H1 (cell line): Measurements from ENCODE around the gene PCGF3. TPM values are rescaled to one million over a fixed set of nuclear protein-coding genes. Genes with fewer than 3 reads are reported as not detected.

ENCODE experiments used
- CTCF ChIA-PET: fragments of 300-600 bp; sonication (Branson Sonifier 250); formaldehyde crosslinking; loops from one replicate; lab custom pipeline; 2021; ENCODE audit not compliant: partially characterized antibody; lab: Charles Lee
- POLR2A ChIA-PET: fragments of 300-600 bp; sonication (Branson Sonifier 250); formaldehyde crosslinking; loops from one replicate; lab custom pipeline; 2021; ENCODE audit warnings: inconsistent platforms; ENCODE audit not compliant: partially characterized antibody; lab: Charles Lee
- DNase-seq, 2 experiments: peaks; one replicate each; pipeline versions ENCODE4 v3.0.0 to v3.0.0-alpha.2; 2010 to 2022; ENCODE audit warnings: low spot score in 2 of 2, low read depth in 1 of 2, mixed read lengths in 1 of 2
- FAIRE-seq: peaks from 2 replicates; lab custom pipeline; 2011; peaks lifted over from hg19 to GRCh38; lab: Jason Lieb, UNC
- H2AFZ ChIP-seq: 2 replicates; pipeline ENCODE4 v1.8.1; 2012; ENCODE audit warnings: low read length, inconsistent platforms
- H2AK5ac ChIP-seq: 2 replicates; pipeline ENCODE4 v1.6.1; 2013; ENCODE audit warnings: low read depth, low read length
- H2BK120ac ChIP-seq: replicated peaks from 2 replicates; pipeline ENCODE3; 2013; ENCODE audit warnings: low read depth, low read length, inconsistent platforms
- H2BK12ac ChIP-seq: 2 replicates; pipeline ENCODE4 v1.6.1; 2013; ENCODE audit warnings: low read depth, low read length
- H2BK15ac ChIP-seq: 2 replicates; pipeline ENCODE4 v1.6.1; 2013; ENCODE audit warnings: low read length
- H2BK20ac ChIP-seq: 2 replicates; pipeline ENCODE4 v1.6.1; 2013; ENCODE audit warnings: low read length
- H2BK5ac ChIP-seq: 2 replicates; pipeline ENCODE4 v1.6.1; 2013; ENCODE audit warnings: low read depth, low read length
- H3K14ac ChIP-seq: 2 replicates; pipeline ENCODE4 v1.6.1; 2013; ENCODE audit warnings: inconsistent platforms; ENCODE audit not compliant: insufficient read length
- H3K18ac ChIP-seq: 2 replicates; pipeline ENCODE4 v1.6.1; 2013; ENCODE audit warnings: low read length; ENCODE audit errors: extremely low read depth
- H3K23ac ChIP-seq: 2 replicates; pipeline ENCODE4 v1.6.1; 2013; ENCODE audit warnings: inconsistent platforms; ENCODE audit not compliant: insufficient read length
- H3K23me2 ChIP-seq: 2 replicates; pipeline ENCODE4 v1.6.1; 2013; ENCODE audit warnings: low read depth, low read length
- H3K27ac ChIP-seq: 2 replicates; pipeline ENCODE4 v1.6.1; 2011; ENCODE audit warnings: low read depth, low read length, inconsistent platforms
- H3K27me3 ChIP-seq, 4 experiments: replicated peaks in 1 of 4; 1 replicate in 1 of 4; 2 replicates in 3 of 4; pipeline versions ENCODE4 v1.6.1 to v1.8.1; 2011 to 2013; ENCODE audit warnings: low read length in 3 of 4, mild to moderate bottlenecking in 3 of 4, inconsistent platforms in 2 of 4, mixed read lengths in 2 of 4, moderate library complexity in 1 of 4; ENCODE audit not compliant: control insufficient read depth in 3 of 4, insufficient read depth in 3 of 4; ENCODE audit errors: extremely low read depth in 1 of 4
- H3K36me3 ChIP-seq, 4 experiments: 2 replicates each; pipeline versions ENCODE4 v1.6.1 to v1.8.1; 2011 to 2013; ENCODE audit warnings: mild to moderate bottlenecking in 4 of 4, low read length in 3 of 4, moderate library complexity in 2 of 4, control low read depth in 1 of 4, inconsistent platforms in 1 of 4; ENCODE audit not compliant: insufficient read depth in 4 of 4, control insufficient read depth in 2 of 4
- H3K4ac ChIP-seq: replicated peaks from 2 replicates; pipeline ENCODE3; 2013; ENCODE audit warnings: low read length, low read depth, mixed read lengths, inconsistent platforms; ENCODE audit not compliant: insufficient read length
- H3K4me1 ChIP-seq, 4 experiments: replicated peaks in 1 of 4; 1 replicate in 1 of 4; 2 replicates in 3 of 4; pipeline versions ENCODE4 v1.6.1 to v1.8.1; 2011 to 2013; ENCODE audit warnings: low read length in 3 of 4, inconsistent platforms in 2 of 4, mixed read lengths in 1 of 4; ENCODE audit not compliant: insufficient read depth in 4 of 4, control insufficient read depth in 3 of 4
- H3K4me2 ChIP-seq, 2 experiments: 2 replicates each; pipeline versions ENCODE4 v1.6.1 to v1.8.1; 2011 to 2013; ENCODE audit warnings: low read depth in 2 of 2, low read length in 2 of 2, control low read depth in 1 of 2, inconsistent platforms in 1 of 2, mild to moderate bottlenecking in 1 of 2; ENCODE audit not compliant: insufficient read depth in 1 of 2
- H3K4me3 ChIP-seq, 4 experiments: fragments of 200-600, 300-600 bp in 1 of 4; sonication (generic), shearing (Covaris generic), sonication (Bioruptor Twin) in 1 of 4; 2 replicates each; pipeline versions ENCODE4 v1.5.1 to v1.8.1; 2011 to 2016; ENCODE audit warnings: low read length in 4 of 4, low read depth in 3 of 4, control low read depth in 2 of 4, inconsistent platforms in 2 of 4, mild to moderate bottlenecking in 2 of 4, mixed read lengths in 1 of 4, moderate library complexity in 1 of 4; ENCODE audit not compliant: insufficient read depth in 2 of 4; ENCODE audit errors: extremely low read depth in 1 of 4
- H3K56ac ChIP-seq: replicated peaks from 2 replicates; pipeline ENCODE3; 2013; ENCODE audit warnings: low read depth, mild to moderate bottlenecking, mixed read lengths, low read length, inconsistent platforms; ENCODE audit not compliant: insufficient read length
- H3K79me1 ChIP-seq: 2 replicates; pipeline ENCODE4 v1.6.1; 2013; ENCODE audit warnings: low read depth, low read length, control low read depth
- H3K79me2 ChIP-seq, 2 experiments: 2 replicates each; pipeline versions ENCODE4 v1.6.1 to v1.8.1; 2012 to 2013; ENCODE audit warnings: low read length in 2 of 2, mild to moderate bottlenecking in 2 of 2, inconsistent platforms in 1 of 2; ENCODE audit not compliant: insufficient read depth in 2 of 2, control insufficient read depth in 1 of 2
- H3K9ac ChIP-seq, 4 experiments: replicated peaks in 1 of 4; 1 replicate in 1 of 4; 2 replicates in 3 of 4; pipeline versions ENCODE4 v1.6.1 to v1.8.1; 2011 to 2013; ENCODE audit warnings: low read depth in 3 of 4, low read length in 3 of 4, control low read depth in 2 of 4, mild to moderate bottlenecking in 2 of 4, moderate library complexity in 2 of 4, inconsistent platforms in 1 of 4; ENCODE audit errors: extremely low read depth in 1 of 4
- H3K9me3 ChIP-seq, 2 experiments: 2 replicates each; pipeline versions ENCODE4 v1.6.1 to v1.8.1; 2012 to 2013; ENCODE audit warnings: mild to moderate bottlenecking in 2 of 2, moderate library complexity in 2 of 2, control low read depth in 1 of 2, inconsistent platforms in 1 of 2, low read depth in 1 of 2, low read length in 1 of 2, mixed read lengths in 1 of 2; ENCODE audit not compliant: insufficient read depth in 2 of 2
- H4K20me1 ChIP-seq, 2 experiments: replicated peaks in 1 of 2; 2 replicates each; pipeline versions ENCODE3 to v1.8.1; 2011 to 2013; ENCODE audit warnings: inconsistent platforms in 2 of 2, low read length in 2 of 2, mild to moderate bottlenecking in 1 of 2; ENCODE audit not compliant: insufficient read depth in 2 of 2, control insufficient read depth in 1 of 2
- H4K5ac ChIP-seq: 2 replicates; pipeline ENCODE4 v1.6.1; 2013; ENCODE audit warnings: low read length, low read depth, mixed read lengths, inconsistent platforms; ENCODE audit not compliant: insufficient read length
- H4K8ac ChIP-seq: 2 replicates; pipeline ENCODE4 v1.8.0; 2013; ENCODE audit warnings: mild to moderate bottlenecking, moderate library complexity, low read length, inconsistent platforms; ENCODE audit not compliant: insufficient read depth; ENCODE audit errors: extremely low read depth
- H4K91ac ChIP-seq: replicated peaks from 2 replicates; pipeline ENCODE3; 2013; ENCODE audit warnings: low read length, mixed read lengths, inconsistent platforms; ENCODE audit not compliant: insufficient read length
- ASH2L ChIP-seq: fragments of 200-600, 300-600 bp; sonication (generic); IDR thresholded peaks from one replicate; pipeline ENCODE4 v1.7.1; 2017; ENCODE audit warnings: low read length
- CBX5 ChIP-seq: fragments of 300-800, 300-1000 bp; sonication (generic); IDR thresholded peaks from 2 replicates; pipeline ENCODE4 v1.7.1; 2016; ENCODE audit warnings: antibody characterized with exemption, low read length, low read depth
- CBX8 ChIP-seq: fragments of 300-800, 300-1000 bp; sonication (generic); IDR thresholded peaks from 2 replicates; pipeline ENCODE4 v1.7.1; 2016; ENCODE audit warnings: low read depth, low read length, borderline replicate concordance
- CREB1 ChIP-seq: IDR thresholded peaks from 2 replicates; pipeline ENCODE4 v1.6.1; 2012; ENCODE audit warnings: inconsistent platforms
- EGR1 ChIP-seq: IDR thresholded peaks from 2 replicates; pipeline ENCODE4 v1.6.1; 2011; ENCODE audit warnings: low read depth, low read length, borderline replicate concordance
- GABPA ChIP-seq: IDR thresholded peaks from 2 replicates; pipeline ENCODE4 v1.6.1; 2011; ENCODE audit warnings: mild to moderate bottlenecking, low read length, moderate library complexity, borderline replicate concordance; ENCODE audit not compliant: insufficient read depth
- GTF2F1 ChIP-seq: IDR thresholded peaks from 2 replicates; pipeline ENCODE4 v1.6.1; 2012; ENCODE audit warnings: low read depth, low read length, improper control_type of control experiment, borderline replicate concordance
- JUND ChIP-seq: IDR thresholded peaks from 2 replicates; pipeline ENCODE4 v1.6.1; 2011; ENCODE audit warnings: mild to moderate bottlenecking, improper control_type of control experiment, low read length
- RFX5 ChIP-seq: IDR thresholded peaks from 2 replicates; pipeline ENCODE4 v1.6.1; 2011; ENCODE audit warnings: low read depth, low read length, improper control_type of control experiment, borderline replicate concordance
- RXRA ChIP-seq: IDR thresholded peaks from 2 replicates; pipeline ENCODE4 v1.6.1; 2011; ENCODE audit warnings: low read depth, mild to moderate bottlenecking, low read length, moderate library complexity; ENCODE audit not compliant: insufficient read depth
- SIRT6 ChIP-seq: IDR thresholded peaks from one replicate; pipeline ENCODE4 v1.7.1; 2012; ENCODE audit warnings: low read length, inconsistent platforms
- SP1 ChIP-seq: IDR thresholded peaks from 2 replicates; pipeline ENCODE4 v1.6.1; 2011; ENCODE audit warnings: low read depth, low read length
- SP4 ChIP-seq: IDR thresholded peaks from 2 replicates; pipeline ENCODE4 v1.6.1; 2012; ENCODE audit warnings: low read length, inconsistent platforms
- SRF ChIP-seq: IDR thresholded peaks from 2 replicates; pipeline ENCODE4 v1.6.1; 2011; ENCODE audit warnings: mild to moderate bottlenecking, low read depth, low read length, moderate library complexity
- WGBS, 2 experiments: shearing (Covaris generic) in 1 of 2; methylation state at CpG; one replicate each; pipeline versions ENCODE4 v1.1.6 to v1.1.7; 2013 to 2015; ENCODE audit warnings: low lambda C conversion rate in 2 of 2, mixed read lengths in 2 of 2, inconsistent platforms in 1 of 2, low coverage in 1 of 2, missing lambda C conversion rate in 1 of 2; ENCODE audit not compliant: insufficient replicate concordance in 2 of 2, insufficient coverage in 1 of 2, insufficient read length in 1 of 2; ENCODE audit errors: extremely low coverage in 1 of 2, missing lambda C conversion rate in 1 of 2; 5-methylcytosine and 5-hydroxymethylcytosine counted together
- polyA plus RNA-seq, 7 experiments: library from polyadenylated mRNA; depleted of rRNA in 3 of 7; stranded (reverse) in 5 of 7; unstranded in 2 of 7; fragments of >200 nt in 5 of 7; fragments of 200-250 nt in 2 of 7; gene quantifications; 1 replicate in 5 of 7; 2 replicates in 1 of 7; 4 replicates in 1 of 7; pipeline versions ENCODE4 v1.2.1 to v1.2.3, GENCODE V29; 2011 to 2013; ENCODE audit warnings: missing spikeins in 2 of 7, mixed read lengths in 2 of 7
- total RNA-seq: library from RNA; stranded (reverse); fragmentation: NEBNext Ultra II Directional; extraction: Animal tissue kit (Norgen Biotek cat#: 25700); gene quantifications from 2 replicates; pipeline ENCODE4 v1.2.1, GENCODE V29; 2021
- TF ChIP-seq, protein P1 (sequence below): IDR thresholded peaks from 2 replicates; pipeline ENCODE4 v1.6.1; 2012; ENCODE audit warnings: inconsistent platforms

The PCGF3 gene
- total and polyA plus RNA-seq, 2 of the 8 experiments (the other 6 are each of a cell fraction or from before 2014, with no cell fraction given): 52.7 to 52.9 TPM

DNA sequence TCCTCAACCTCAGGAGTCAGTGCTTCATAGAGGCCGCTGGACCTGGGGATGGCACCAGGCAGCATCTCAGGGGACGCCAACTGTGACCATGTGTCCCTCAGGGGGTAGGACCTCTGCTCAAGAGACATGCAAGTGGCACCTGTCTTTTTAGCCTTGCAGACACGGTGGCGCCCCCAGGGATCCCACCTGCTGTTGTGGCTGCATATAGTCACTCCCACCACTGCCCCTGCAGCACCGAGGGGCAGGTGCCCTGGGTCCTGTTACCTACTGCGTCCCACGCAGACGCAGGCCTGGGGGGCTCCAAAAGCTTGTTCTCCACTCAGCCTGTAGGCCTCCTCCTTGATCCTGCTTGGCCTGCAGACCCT lies 28.8 kb upstream of the PCGF3 start:
- no peak overlapping the region for H2AK5ac ChIP-seq
- no peak for FAIRE-seq
- DNase-seq: no peak
- TF ChIP-seq ASH2L (no peak), EGR1 (no peak), SP1 (no peak), GTF2F1 (no peak), RFX5 (no peak), CBX5 (no peak), CREB1 (no peak), SRF (no peak), SP4 (no peak), GABPA (no peak), SIRT6 (no peak), CBX8 (no peak), JUND (no peak), RXRA (no peak)
- TF ChIP-seq, protein P1, sequence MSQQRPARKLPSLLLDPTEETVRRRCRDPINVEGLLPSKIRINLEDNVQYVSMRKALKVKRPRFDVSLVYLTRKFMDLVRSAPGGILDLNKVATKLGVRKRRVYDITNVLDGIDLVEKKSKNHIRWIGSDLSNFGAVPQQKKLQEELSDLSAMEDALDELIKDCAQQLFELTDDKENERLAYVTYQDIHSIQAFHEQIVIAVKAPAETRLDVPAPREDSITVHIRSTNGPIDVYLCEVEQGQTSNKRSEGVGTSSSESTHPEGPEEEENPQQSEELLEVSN: no peak
- H3K79me2 ChIP-seq: peaks cover 0 to 7% of the 10 kb centered on the region in 2 experiments; a peak in 2 of 4 replicates
- ChIA-PET POLR2A (interaction anchor here (1.6 to 5.6 kb wide), 2 partner anchors 11 kb away, joined by 4 to 25 read pairs; no protein-coding TSS in a partner anchor), CTCF (interaction anchor here (1.0 to 1.6 kb wide), 4 partner anchors 10 to 52 kb away, joined by 3 to 6 read pairs (median 3); no protein-coding TSS in a partner anchor)
- no peaks in the 10 kb centered on the region; a peak in 2 of 7 replicates for H3K27me3 ChIP-seq
- H2BK5ac ChIP-seq: no peak overlapping the region
- H2AFZ ChIP-seq: no peak overlapping the region
- peaks cover 3 to 12% (median 8%) of the 10 kb centered on the region in 4 experiments for H3K36me3 ChIP-seq
- no peak overlapping the region for H4K5ac ChIP-seq
- no peak overlapping the region for H3K56ac ChIP-seq
- H2BK12ac ChIP-seq: no peak overlapping the region
- no peak overlapping the region for H2BK120ac ChIP-seq
- peaks cover 7% of the 10 kb centered on the region; the same call in 1 of the 2 replicates for H3K79me1 ChIP-seq
- WGBS, 2 experiments: 91% methylated on average over 6 of the region's 8 CpGs; no CpG with 5 or more reads in 1 of the 2 experiments
- no peak overlapping the region for H3K18ac ChIP-seq
- H4K91ac ChIP-seq: no peak overlapping the region
- H4K8ac ChIP-seq: no peak overlapping the region
- no peak overlapping the region for H3K4me3 ChIP-seq
- H3K4ac ChIP-seq: no peak overlapping the region
- H2BK15ac ChIP-seq: no peak overlapping the region
- H3K9me3 ChIP-seq: no peaks in the 10 kb centered on the region
- H3K23me2 ChIP-seq: peaks cover 12% of the 10 kb centered on the region; the same call in 1 of the 2 replicates
- peaks cover 3 to 13% (median 6%) of the 10 kb centered on the region in 4 experiments; a peak in 6 of 7 replicates for H3K4me1 ChIP-seq
- H3K23ac ChIP-seq: no peak overlapping the region
- no peak overlapping the region for H3K27ac ChIP-seq
- H2BK20ac ChIP-seq: no peak overlapping the region
- peaks cover 0 to 10% of the 10 kb centered on the region in 2 experiments for H4K20me1 ChIP-seq
- no peak overlapping the region for H3K9ac ChIP-seq
- no peak overlapping the region for H3K14ac ChIP-seq
- no peak overlapping the region for H3K4me2 ChIP-seq
